LNCaP clone FGC (cell line): Measurements from ENCODE around the gene KRTAP9-6.

Source experiments
- DNase-seq: peaks from one replicate; pipeline ENCODE4 v3.0.0-alpha.2; 2011; ENCODE audit warnings: low read depth
- H3K4me3 ChIP-seq: 2 replicates; pipeline ENCODE4 v1.5.1; 2011; ENCODE audit warnings: mild to moderate bottlenecking, low read depth, low read length, control low read depth
- TF ChIP-seq, protein P1 (sequence below): IDR thresholded peaks from 2 replicates; pipeline ENCODE4 v1.5.1; 2012; ENCODE audit warnings: mild to moderate bottlenecking; ENCODE audit not compliant: control insufficient read depth, insufficient read depth; ENCODE audit errors: extremely low read depth

The KRTAP9-6 gene

DNA sequence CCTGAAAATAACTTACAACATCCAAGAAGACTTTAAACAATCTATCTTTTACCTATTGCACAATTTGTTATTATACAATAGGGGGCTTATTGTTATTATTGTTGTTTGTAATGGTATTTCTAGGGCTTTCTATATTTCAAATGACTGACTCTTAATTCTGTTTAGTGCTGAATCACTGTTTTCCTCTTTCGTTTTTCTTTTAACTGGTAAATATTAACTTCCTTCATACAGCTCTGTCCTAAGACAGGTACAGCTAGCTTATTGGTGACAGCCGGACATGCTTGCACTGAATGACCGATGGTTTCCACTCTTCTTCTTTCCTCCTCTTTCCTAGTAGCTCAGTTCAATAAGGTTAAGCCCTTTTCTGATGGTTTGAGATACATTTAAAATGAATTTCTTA lies 21.9 kb downstream of the KRTAP9-6 start:
- TF ChIP-seq, protein P1, sequence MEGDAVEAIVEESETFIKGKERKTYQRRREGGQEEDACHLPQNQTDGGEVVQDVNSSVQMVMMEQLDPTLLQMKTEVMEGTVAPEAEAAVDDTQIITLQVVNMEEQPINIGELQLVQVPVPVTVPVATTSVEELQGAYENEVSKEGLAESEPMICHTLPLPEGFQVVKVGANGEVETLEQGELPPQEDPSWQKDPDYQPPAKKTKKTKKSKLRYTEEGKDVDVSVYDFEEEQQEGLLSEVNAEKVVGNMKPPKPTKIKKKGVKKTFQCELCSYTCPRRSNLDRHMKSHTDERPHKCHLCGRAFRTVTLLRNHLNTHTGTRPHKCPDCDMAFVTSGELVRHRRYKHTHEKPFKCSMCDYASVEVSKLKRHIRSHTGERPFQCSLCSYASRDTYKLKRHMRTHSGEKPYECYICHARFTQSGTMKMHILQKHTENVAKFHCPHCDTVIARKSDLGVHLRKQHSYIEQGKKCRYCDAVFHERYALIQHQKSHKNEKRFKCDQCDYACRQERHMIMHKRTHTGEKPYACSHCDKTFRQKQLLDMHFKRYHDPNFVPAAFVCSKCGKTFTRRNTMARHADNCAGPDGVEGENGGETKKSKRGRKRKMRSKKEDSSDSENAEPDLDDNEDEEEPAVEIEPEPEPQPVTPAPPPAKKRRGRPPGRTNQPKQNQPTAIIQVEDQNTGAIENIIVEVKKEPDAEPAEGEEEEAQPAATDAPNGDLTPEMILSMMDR: no peak
- DNase-seq: no peak

DNA sequence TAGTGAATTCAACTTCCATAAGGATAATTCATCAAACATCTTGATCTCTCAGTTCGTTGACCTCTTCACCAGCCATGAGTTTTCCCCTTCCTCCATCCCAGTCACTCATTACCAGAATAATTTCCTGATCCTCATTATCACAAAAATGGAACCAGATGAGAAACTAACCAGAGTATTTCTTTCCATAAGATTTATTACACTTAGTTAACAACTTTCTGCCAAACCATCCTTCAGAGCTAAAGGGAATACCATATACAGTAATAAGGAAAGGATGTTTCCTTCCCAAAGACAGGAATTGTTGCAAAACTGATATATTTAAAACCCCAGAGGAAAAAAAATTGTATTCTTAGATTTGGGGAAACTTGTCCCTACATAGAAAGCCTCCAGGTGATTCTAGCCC lies 28.8 kb downstream of the KRTAP9-6 start:
- no peak for DNase-seq
- TF ChIP-seq, protein P1: no peak
- H3K4me3 ChIP-seq: no peak overlapping the region

More for the DNA sequence above, 21.9 kb downstream of the KRTAP9-6 start:
- H3K4me3 ChIP-seq: no peak overlapping the region

GRCh38 chr17:41296846-41297245 lies 31.7 kb downstream of the KRTAP9-6 start:
- TF ChIP-seq, protein P1: no peak
- H3K4me3 ChIP-seq: no peak overlapping the region
- DNase-seq: no peak

GRCh38 chr17:41298458-41299135 lies 33.4 kb downstream of the KRTAP9-6 start:
- H3K4me3 ChIP-seq: no peak overlapping the region
- no peak for DNase-seq
- TF ChIP-seq, protein P1: no peak

DNA sequence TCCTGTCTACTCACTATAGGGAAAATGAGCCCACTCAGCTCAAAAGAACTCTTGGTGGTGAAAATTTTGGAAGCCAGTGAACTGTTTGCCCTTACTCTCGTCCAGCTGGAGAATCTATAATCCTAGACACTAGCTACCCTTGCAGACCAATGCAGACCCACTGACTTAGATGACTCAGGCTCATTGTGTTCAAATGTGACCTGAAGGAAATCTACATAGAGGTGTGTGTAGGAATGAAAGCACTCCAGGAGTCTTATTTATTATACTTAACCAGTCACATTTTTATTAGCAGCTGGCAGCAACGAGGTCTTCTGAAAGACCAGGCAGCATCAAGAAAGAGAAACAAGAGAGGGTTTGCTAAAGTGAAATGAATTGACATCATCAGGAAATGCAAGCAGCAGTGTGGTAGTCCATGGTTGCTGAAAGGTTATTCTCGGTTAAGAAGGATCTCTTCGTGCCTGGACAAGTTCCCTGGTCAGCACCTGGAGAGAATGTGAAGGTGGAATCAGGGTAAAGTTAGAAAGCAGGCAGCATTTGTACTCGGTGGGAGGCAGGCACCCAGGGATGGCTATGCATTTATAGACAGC lies 36.1 kb downstream of the KRTAP9-6 start:
- TF ChIP-seq, protein P1: no peak
- no peak for DNase-seq

GRCh38 chr17:41301916-41302901 lies 37.0 kb downstream of the KRTAP9-6 start, which contains the start of gene KRTAP29-1:
TSS of gene KRTAP29-1 (minus strand) at chr17:41302851. CDS start at chr17:41302851, 0 bp downstream.
- no peak within 1 kb of the TSS for H3K4me3 ChIP-seq
- TF ChIP-seq, protein P1: no peak
- DNase-seq: no peak

More for the DNA sequence above, 36.1 kb downstream of the KRTAP9-6 start:
- H3K4me3 ChIP-seq: no peak overlapping the region
